Tibial artery (tissue), 4 donors: Measurements from ENCODE around the gene GHITM.

ENCODE experiments used
- DNase-seq, 2 donors: peaks; one replicate each; pipeline ENCODE4 v3.0.0-alpha.2; 2019
- H3K27ac ChIP-seq, 2 donors: fragments of 200-600 bp; sonication (generic) in 1 of 2; 1 replicate in 1 of 2; 2 replicates in 1 of 2; pipeline ENCODE4 v1.5.1; 2018 to 2019; ENCODE audit warnings: mild to moderate bottlenecking in 1 of 2
- H3K27me3 ChIP-seq, 2 donors: fragments of 200-600 bp; sonication (generic) in 1 of 2; one replicate each; pipeline versions ENCODE4 v1.5.1 to v1.6.0; 2016 to 2019
- H3K36me3 ChIP-seq, 3 donors: fragments of 200-600 bp; sonication (generic) in 2 of 3; one replicate each; pipeline ENCODE4 v1.5.1; 2016 to 2019; ENCODE audit warnings: mild to moderate bottlenecking in 2 of 3
- H3K4me1 ChIP-seq, 4 donors: fragments of 200-600 bp; sonication (generic) in 2 of 4; 1 replicate in 3 of 4; 2 replicates in 1 of 4; pipeline ENCODE4 v1.5.1; 2016 to 2019
- H3K4me3 ChIP-seq, 2 donors: fragments of 200-600 bp; sonication (generic) in 1 of 2; 1 replicate in 1 of 2; 2 replicates in 1 of 2; pipeline ENCODE4 v1.5.1; 2018 to 2019; ENCODE audit warnings: mild to moderate bottlenecking in 2 of 2
- H3K9me3 ChIP-seq, 3 donors: fragments of 200-600 bp; sonication (generic) in 1 of 3; one replicate each; pipeline ENCODE4 v1.5.1; 2016 to 2019
- intact Hi-C: fragments of 100-400 bp; cut with DNase I; formaldehyde crosslinking; loops from one replicate; pipeline ENCODE4 v1.15.0; 2023; ENCODE audit warnings: low total_unique reads
- TF ChIP-seq, protein P1 (sequence below), 2 experiments: fragments of 200-600 bp in 1 of 2; fragments of 450-650 bp in 1 of 2; IDR thresholded peaks; one replicate each; pipeline ENCODE4 v1.5.1; 2017 to 2019; ENCODE audit warnings: antibody characterized with exemption in 2 of 2, mild to moderate bottlenecking in 1 of 2, moderate library complexity in 1 of 2

The GHITM gene, protein sequence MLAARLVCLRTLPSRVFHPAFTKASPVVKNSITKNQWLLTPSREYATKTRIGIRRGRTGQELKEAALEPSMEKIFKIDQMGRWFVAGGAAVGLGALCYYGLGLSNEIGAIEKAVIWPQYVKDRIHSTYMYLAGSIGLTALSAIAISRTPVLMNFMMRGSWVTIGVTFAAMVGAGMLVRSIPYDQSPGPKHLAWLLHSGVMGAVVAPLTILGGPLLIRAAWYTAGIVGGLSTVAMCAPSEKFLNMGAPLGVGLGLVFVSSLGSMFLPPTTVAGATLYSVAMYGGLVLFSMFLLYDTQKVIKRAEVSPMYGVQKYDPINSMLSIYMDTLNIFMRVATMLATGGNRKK

DNA sequence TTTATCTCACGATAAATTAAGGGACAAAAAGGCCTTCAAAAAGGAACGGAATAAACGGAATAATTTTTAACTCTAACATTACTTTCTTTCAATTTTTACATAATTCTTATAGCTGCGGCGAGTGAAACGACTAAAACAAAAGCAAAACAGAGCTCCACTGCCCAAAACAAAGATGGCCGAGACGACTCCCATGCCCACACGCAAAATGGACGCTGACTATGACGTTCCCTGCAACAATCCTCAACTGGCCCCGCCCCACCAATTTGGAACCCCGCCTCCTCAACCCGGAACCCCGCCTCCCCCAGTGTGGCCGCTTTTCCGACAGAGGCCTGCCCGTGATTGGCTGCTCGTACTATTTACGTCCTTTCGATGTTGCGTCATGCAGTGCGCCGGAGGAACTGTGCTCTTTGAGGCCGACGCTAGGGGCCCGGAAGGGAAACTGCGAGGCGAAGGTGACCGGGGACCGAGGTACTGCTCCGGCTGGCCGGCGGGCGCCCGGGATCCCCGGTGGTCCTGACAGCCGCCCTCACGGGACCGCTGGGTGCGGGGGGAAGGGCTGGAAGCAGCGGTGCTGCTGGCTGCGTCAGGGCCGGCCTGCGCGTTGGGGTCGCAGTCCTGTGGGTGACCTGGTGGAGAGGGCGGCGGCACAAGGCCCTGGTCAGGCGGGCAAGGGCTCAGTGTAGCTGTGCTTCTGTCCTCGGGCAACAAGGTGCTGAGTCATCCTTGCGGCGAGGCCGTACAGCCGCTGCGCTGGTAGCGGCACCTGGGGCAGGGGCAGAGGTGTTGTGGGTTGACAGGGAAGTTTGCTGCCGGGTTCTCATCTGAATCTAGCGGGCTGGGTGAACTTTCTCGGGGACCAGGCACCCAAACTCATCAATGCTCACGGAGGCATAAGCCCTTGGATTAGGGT, at the start of gene GHITM:
TSS of gene GHITM (plus strand) at position 384 of the 910 bp plus-strand sequence. CDS start 1,992 bp downstream, outside the sequence.
- Histone ChIP-seq H3K4me3 (peak within 1 kb of the TSS; percentile 76 to 83), H3K4me1 (peaks cover 0 to 18% (median 14%) of the 10 kb centered on the region in 4 donors), H3K9me3 (no peaks in the 10 kb centered on the region), H3K36me3 (peaks cover 18 to 25% (median 20%) of the 10 kb centered on the region in 3 donors), H3K27ac (peak within 1 kb of the TSS; percentile 89 to 96), H3K27me3 (no peaks in the 10 kb centered on the region)
- intact Hi-C loops: no loop called here
- DNase-seq: peak; percentile 99
- TF ChIP-seq, protein P1, sequence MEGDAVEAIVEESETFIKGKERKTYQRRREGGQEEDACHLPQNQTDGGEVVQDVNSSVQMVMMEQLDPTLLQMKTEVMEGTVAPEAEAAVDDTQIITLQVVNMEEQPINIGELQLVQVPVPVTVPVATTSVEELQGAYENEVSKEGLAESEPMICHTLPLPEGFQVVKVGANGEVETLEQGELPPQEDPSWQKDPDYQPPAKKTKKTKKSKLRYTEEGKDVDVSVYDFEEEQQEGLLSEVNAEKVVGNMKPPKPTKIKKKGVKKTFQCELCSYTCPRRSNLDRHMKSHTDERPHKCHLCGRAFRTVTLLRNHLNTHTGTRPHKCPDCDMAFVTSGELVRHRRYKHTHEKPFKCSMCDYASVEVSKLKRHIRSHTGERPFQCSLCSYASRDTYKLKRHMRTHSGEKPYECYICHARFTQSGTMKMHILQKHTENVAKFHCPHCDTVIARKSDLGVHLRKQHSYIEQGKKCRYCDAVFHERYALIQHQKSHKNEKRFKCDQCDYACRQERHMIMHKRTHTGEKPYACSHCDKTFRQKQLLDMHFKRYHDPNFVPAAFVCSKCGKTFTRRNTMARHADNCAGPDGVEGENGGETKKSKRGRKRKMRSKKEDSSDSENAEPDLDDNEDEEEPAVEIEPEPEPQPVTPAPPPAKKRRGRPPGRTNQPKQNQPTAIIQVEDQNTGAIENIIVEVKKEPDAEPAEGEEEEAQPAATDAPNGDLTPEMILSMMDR (IDR thresholded peaks at IDR 0.05): peak; percentile 39 to 57

DNA sequence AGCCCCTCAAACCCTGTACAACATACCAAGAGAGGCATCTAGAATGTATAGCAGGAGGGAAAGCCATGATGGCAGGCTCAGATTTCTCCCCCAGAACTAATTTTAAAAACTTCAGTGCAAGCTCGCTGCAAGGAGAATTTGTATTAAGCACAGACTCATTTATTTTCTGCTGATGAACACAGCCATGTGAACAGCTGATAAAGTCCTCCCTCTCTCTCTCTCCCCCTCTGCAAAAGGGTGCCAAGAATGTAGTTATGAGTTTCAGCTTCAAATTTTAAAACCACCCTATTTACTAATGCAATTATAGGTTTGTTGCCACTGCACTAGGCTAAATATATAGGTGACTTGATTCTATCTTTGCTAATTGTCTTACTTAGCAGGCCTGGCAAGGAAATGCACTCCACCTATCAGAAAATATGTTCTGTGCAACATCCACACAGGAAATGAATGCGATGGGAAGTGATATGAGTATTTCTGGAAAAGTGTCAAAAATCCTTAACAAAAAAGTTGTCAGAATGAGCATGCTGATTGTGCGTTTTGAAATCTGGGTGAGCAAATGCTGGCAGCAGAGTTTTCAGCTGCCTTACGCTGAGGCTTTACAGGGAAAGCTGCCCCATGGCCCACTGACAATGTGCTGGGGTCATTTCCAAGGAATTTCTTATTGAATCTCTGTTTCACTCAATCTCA, 43.4 kb upstream of the GHITM start:
- H3K36me3 ChIP-seq: no peaks in the 10 kb centered on the region
- intact Hi-C loops: no loop called here
- TF ChIP-seq, protein P1 (IDR thresholded peaks at IDR 0.05): no peak
- DNase-seq: no peak
- no peak overlapping the region for H3K4me3 ChIP-seq
- H3K9me3 ChIP-seq: no peaks in the 10 kb centered on the region
- no peaks in the 10 kb centered on the region for H3K4me1 ChIP-seq
- H3K27me3 ChIP-seq: no peaks in the 10 kb centered on the region
- H3K27ac ChIP-seq: no peak overlapping the region

DNA sequence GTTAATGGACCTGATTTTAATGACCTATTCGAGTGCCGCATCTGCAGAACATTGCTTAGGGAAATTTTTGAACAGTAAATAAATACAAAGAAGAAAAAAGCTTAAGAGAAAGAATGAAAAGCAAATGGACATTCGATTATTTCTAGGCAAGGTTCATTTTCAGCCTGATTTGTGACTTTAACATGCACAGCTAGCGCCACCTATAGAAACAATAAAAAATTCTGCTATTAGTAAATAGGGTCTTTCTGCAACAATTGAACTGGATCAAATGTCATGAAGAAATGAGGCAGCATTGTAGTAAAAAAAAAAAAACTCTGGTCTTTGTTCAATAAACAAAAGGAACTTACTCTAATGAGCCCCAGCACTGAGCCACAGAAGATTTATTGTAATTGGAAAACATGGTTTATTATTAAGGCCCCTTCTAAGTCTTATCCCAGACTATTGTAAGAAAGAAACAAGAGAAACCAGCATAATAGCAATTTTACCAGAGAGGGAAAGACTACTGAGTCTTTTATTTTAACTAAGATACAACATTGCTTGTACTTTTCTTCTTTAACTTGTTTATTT, 41.4 kb upstream of the GHITM start:
- H3K9me3 ChIP-seq: no peaks in the 10 kb centered on the region
- no peaks in the 10 kb centered on the region for H3K36me3 ChIP-seq
- no peaks in the 10 kb centered on the region for H3K27me3 ChIP-seq
- no peak overlapping the region for H3K4me3 ChIP-seq
- intact Hi-C loops: no loop called here
- TF ChIP-seq, protein P1 (IDR thresholded peaks at IDR 0.05): no peak
- no peak overlapping the region for H3K27ac ChIP-seq
- DNase-seq: no peak
- no peaks in the 10 kb centered on the region for H3K4me1 ChIP-seq

DNA sequence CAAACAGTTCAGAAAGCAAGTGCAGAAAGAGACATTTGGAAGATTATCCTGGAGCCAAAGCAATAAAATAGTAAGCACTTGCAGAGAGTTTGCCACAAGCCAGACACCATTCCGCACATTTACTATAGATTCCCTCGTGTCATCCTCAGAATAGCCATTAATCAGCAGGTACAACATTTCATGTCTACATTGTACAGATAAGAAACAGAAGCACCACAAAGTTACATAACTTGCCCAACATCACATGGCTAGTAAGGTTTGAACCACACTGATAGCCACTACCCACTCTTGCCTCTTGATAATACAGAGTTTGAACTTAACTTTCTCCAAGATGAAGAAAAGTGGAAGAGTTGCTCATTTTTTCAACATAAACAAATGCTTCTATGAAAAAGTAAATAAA, 40.6 kb upstream of the GHITM start:
- TF ChIP-seq, protein P1 (IDR thresholded peaks at IDR 0.05): no peak
- intact Hi-C loops: no loop called here
- H3K4me3 ChIP-seq: no peak overlapping the region
- H3K36me3 ChIP-seq: no peaks in the 10 kb centered on the region
- H3K4me1 ChIP-seq: no peaks in the 10 kb centered on the region
- no peaks in the 10 kb centered on the region for H3K9me3 ChIP-seq
- no peaks in the 10 kb centered on the region for H3K27me3 ChIP-seq
- no peak overlapping the region for H3K27ac ChIP-seq
- DNase-seq: no peak

DNA sequence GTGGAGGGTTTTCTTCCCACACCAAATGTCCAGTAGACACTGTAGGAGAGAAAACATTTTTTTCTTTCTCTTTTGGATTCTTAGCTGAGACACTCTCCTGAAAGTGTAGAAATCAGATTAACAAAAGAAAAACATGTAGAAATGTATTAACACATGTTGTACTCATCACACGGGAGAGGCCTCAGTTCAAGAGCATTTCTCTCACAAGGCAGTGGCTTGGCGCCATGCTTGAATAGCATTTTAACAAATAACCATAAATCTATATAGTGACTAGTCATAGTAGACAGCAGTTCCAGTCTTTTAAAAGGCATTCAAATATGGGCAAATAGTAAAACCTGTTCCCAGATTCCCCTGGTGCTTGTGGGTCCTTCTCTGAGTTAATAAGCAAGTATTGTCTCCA, 38.3 kb upstream of the GHITM start:
- intact Hi-C loops: no loop called here
- no peaks in the 10 kb centered on the region for H3K4me1 ChIP-seq
- no peak overlapping the region for H3K27ac ChIP-seq
- no peaks in the 10 kb centered on the region for H3K9me3 ChIP-seq
- no peak overlapping the region for H3K4me3 ChIP-seq
- no peaks in the 10 kb centered on the region for H3K27me3 ChIP-seq
- no peaks in the 10 kb centered on the region for H3K36me3 ChIP-seq
- DNase-seq: no peak
- TF ChIP-seq, protein P1 (IDR thresholded peaks at IDR 0.05): no peak
